Measurements from ENCODE around the gene SNU13.

- TF ChIP-seq POLR2A (IDR thresholded peaks at IDR 0.05) (no peak), CTCF (IDR thresholded peaks at IDR 0.05) (peak in 1 of 3 experiments; percentile 24)
Measured at GRCh38 chr22:41672780-41673509, 15.7 kb downstream of the SNU13 start.
